K562 (cell line): ENCODE results near the gene EEF2. TPM values are rescaled to one million over a fixed set of nuclear protein-coding genes. Genes with fewer than 3 reads are reported as not detected.

Experiments
- CBX8 ChIP-seq: fragments of 200-600 bp; sonication (generic); IDR thresholded peaks from 2 replicates; pipeline ENCODE4 v1.6.1; 2012; ENCODE audit warnings: borderline replicate concordance, mixed run types, low read depth, mild to moderate bottlenecking, moderate library complexity, mixed read lengths, low read length, control low read depth, inconsistent platforms; ENCODE audit not compliant: poor library complexity, severe bottlenecking; ENCODE audit errors: extremely low read depth
- CREM ChIP-seq: IDR thresholded peaks from 2 replicates; pipeline ENCODE4 v1.6.1; 2014; ENCODE audit warnings: antibody characterized with exemption, low read depth
- MAFF ChIP-seq: IDR thresholded peaks from 2 replicates; pipeline ENCODE4 v1.6.1; 2012; ENCODE audit warnings: low read length, improper control_type of control experiment
- MBD2 ChIP-seq: sonication (generic); IDR thresholded peaks from 2 replicates; pipeline ENCODE4 v1.6.1; 2016; ENCODE audit warnings: low read depth, borderline replicate concordance
- NR2C1 ChIP-seq, 2 experiments: fragments of 450-650 bp; IDR thresholded peaks; 2 replicates each; pipeline ENCODE4 v1.6.1; 2017; ENCODE audit warnings: mild to moderate bottlenecking in 2 of 2, antibody characterized with exemption in 1 of 2, inconsistent platforms in 1 of 2, missing compliant biosample characterization in 1 of 2, missing genetic modification characterization in 1 of 2
- SMARCA5 ChIP-seq: fragments of 450-650 bp; IDR thresholded peaks from 2 replicates; pipeline ENCODE4 v1.6.1; 2016
- ZNF77 ChIP-seq: fragments of 250-450 bp; sonication (Bioruptor Pico); IDR thresholded peaks from 2 replicates; pipeline ENCODE4 v1.5.0; 2020
- polyA plus RNA-seq, 8 experiments: library from polyadenylated mRNA; depleted of rRNA in 4 of 8; stranded (reverse) in 5 of 8; unstranded in 3 of 8; fragments of >200 nt; fragmentation: Nextera tagmentation in 2 of 8; fragmentation: Illumina TruSeq in 1 of 8; extraction: Ambion mirVana in 2 of 8; extraction: Trizol in 1 of 8; gene quantifications; 2 replicates each; pipeline versions ENCODE4 v1.2.1 to v1.2.3, GENCODE V29; 2011 to 2014; ENCODE audit warnings: inconsistent platforms in 1 of 8, missing spikeins in 1 of 8
- total RNA-seq, 7 experiments: library from RNA; depleted of rRNA in 6 of 7; stranded (reverse); fragments of >200 nt in 6 of 7; fragmentation: Illumina TruSeq in 2 of 7; extraction: Trizol in 2 of 7; gene quantifications; 2 replicates each; pipeline versions ENCODE4 v1.2.1 to v1.2.3, GENCODE V29; 2011 to 2021; ENCODE audit warnings: low replicate concordance in 1 of 7
- TF ChIP-seq, protein P1 (sequence below): fragments of 450-650 bp; IDR thresholded peaks from 2 replicates; pipeline ENCODE4 v1.7.1; 2018; ENCODE audit warnings: mild to moderate bottlenecking, low read depth; ENCODE audit not compliant: partially characterized antibody
- TF ChIP-seq, protein P2 (sequence below), 3 experiments: IDR thresholded peaks in 2 of 3; conservative IDR thresholded peaks in 1 of 3; 2 replicates each; pipeline ENCODE4 v1.5.1; 2011 to 2012; ENCODE audit warnings: low read length in 3 of 3, mild to moderate bottlenecking in 3 of 3, control low read depth in 2 of 3, improper control_type of control experiment in 1 of 3, inconsistent platforms in 1 of 3, low read depth in 1 of 3, mixed read lengths in 1 of 3, moderate library complexity in 1 of 3; ENCODE audit not compliant: insufficient read depth in 2 of 3

The EEF2 gene
- total and polyA plus RNA-seq, 9 of the 15 experiments (the other 6 are each of a cell fraction or from before 2014, with no cell fraction given), result 372 to 3,003 (median 1,453) TPM

DNA sequence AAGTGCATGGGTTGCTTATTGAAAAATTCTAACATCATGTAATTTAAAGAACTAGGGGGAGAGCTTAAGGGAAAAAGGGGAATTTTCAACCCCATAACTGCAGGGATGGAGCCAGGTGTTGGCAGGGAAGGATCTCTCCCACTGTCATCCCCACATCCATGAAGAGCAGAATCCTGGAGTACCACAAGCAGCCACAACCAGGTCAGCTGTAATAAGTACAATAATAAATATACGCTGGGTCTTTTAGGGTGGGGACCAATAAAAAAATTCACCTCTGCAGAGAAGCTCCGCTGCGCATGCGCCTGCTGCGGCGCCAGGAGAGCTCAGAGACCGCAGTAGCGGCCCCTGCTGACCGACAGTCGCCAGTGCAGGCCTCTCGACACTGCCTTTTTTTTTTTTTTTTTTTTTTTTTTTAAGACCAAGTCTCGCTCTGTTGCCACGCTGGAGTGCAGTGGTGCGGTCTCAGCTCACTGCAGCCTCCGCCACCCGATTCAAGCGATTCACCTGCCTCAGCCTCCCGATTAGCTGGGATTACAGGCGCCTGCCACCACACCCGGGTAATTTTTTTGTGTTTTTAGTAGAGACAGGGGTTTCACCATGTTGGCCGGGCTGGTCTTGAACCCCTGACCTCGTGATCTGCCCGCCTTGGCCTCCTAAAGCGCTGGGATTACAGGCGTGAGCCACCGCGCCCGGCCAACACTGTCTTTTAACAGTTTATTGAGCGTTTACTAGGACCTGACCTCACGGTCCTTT is 2.5 kb upstream of the EEF2 start (continued):
- TF ChIP-seq, protein P1, sequence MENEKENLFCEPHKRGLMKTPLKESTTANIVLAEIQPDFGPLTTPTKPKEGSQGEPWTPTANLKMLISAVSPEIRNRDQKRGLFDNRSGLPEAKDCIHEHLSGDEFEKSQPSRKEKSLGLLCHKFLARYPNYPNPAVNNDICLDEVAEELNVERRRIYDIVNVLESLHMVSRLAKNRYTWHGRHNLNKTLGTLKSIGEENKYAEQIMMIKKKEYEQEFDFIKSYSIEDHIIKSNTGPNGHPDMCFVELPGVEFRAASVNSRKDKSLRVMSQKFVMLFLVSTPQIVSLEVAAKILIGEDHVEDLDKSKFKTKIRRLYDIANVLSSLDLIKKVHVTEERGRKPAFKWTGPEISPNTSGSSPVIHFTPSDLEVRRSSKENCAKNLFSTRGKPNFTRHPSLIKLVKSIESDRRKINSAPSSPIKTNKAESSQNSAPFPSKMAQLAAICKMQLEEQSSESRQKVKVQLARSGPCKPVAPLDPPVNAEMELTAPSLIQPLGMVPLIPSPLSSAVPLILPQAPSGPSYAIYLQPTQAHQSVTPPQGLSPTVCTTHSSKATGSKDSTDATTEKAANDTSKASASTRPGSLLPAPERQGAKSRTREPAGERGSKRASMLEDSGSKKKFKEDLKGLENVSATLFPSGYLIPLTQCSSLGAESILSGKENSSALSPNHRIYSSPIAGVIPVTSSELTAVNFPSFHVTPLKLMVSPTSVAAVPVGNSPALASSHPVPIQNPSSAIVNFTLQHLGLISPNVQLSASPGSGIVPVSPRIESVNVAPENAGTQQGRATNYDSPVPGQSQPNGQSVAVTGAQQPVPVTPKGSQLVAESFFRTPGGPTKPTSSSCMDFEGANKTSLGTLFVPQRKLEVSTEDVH, result no peak
- TF ChIP-seq MBD2 (no peak), ZNF77 (CRISPR knock-in tag) (no peak), CREM (peak; percentile 37; the same call in 1 of the 2 replicates), NR2C1 (IDR thresholded peaks at IDR 0.05) (no peak), NR2C1 (tag; IDR thresholded peaks at IDR 0.05) (no peak), CBX8 (no peak), MAFF (no peak), SMARCA5 (0 out of 2 replicates have a peak, but pooled peaks have one; percentile 46)
- TF ChIP-seq, protein P2, sequence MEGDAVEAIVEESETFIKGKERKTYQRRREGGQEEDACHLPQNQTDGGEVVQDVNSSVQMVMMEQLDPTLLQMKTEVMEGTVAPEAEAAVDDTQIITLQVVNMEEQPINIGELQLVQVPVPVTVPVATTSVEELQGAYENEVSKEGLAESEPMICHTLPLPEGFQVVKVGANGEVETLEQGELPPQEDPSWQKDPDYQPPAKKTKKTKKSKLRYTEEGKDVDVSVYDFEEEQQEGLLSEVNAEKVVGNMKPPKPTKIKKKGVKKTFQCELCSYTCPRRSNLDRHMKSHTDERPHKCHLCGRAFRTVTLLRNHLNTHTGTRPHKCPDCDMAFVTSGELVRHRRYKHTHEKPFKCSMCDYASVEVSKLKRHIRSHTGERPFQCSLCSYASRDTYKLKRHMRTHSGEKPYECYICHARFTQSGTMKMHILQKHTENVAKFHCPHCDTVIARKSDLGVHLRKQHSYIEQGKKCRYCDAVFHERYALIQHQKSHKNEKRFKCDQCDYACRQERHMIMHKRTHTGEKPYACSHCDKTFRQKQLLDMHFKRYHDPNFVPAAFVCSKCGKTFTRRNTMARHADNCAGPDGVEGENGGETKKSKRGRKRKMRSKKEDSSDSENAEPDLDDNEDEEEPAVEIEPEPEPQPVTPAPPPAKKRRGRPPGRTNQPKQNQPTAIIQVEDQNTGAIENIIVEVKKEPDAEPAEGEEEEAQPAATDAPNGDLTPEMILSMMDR (IDR thresholded peaks at IDR 0.05 in 2 of 3, conservative IDR thresholded peaks at IDR 0.05 in 1 of 3; ENCODE audit: insufficient read depth in 2 of 3, low read depth in 1 of 3, low read length in 3 of 3), result peak; percentile 86 to 95 (median 90)
